Caco-2 (cell line): ENCODE data around the gene KLRD1. TPM values are rescaled to one million over a fixed set of nuclear protein-coding genes. Genes with fewer than 3 reads are reported as not detected.

ENCODE experiments used
- BruUV-seq: library from RNA; stranded (reverse); fragments of 400-500 nt; replicated peaks from 2 replicates; lab custom pipeline; 2021; lab: Mats Ljungman, UMichigan
- CTCF ChIA-PET: fragments of 300-600 bp; sonication (Branson Sonifier 250); formaldehyde crosslinking; loops from one replicate; lab custom pipeline; 2022; ENCODE audit warnings: antibody characterized with exemption; lab: Charles Lee
- POLR2A ChIA-PET: fragments of 300-600 bp; sonication (Branson Sonifier 250); formaldehyde crosslinking; loops from one replicate; lab custom pipeline; 2022; ENCODE audit warnings: antibody characterized with exemption; lab: Charles Lee
- DNase-seq, 2 experiments: peaks; one replicate each; pipeline versions ENCODE4 v3.0.0 to v3.0.0-alpha.2; 2020 to 2022
- H3K27me3 ChIP-seq: replicated peaks from 2 replicates; pipeline ENCODE4 v1.6.0; 2011; ENCODE audit warnings: low read length; ENCODE audit not compliant: control insufficient read depth, insufficient read depth
- H3K36me3 ChIP-seq: 2 replicates; pipeline ENCODE4 v1.5.1; 2011; ENCODE audit warnings: low read length; ENCODE audit not compliant: control insufficient read depth, insufficient read depth
- H3K4me1 ChIP-seq: fragments of 250-450 bp; sonication (Bioruptor Pico); 2 replicates; pipeline ENCODE4 v1.5.1; 2020; ENCODE audit warnings: mild to moderate bottlenecking
- H3K4me3 ChIP-seq: 2 replicates; pipeline ENCODE4 v1.5.1; 2011; ENCODE audit warnings: low read depth, mild to moderate bottlenecking, control low read depth, low read length
- H3K9me3 ChIP-seq: fragments of 250-450 bp; sonication (Bioruptor Pico); 2 replicates; pipeline ENCODE4 v1.5.1; 2020; ENCODE audit warnings: mild to moderate bottlenecking, moderate library complexity
- H3K27ac Mint-ChIP-seq: one replicate; pipeline ENCODE4 v1.8.0; 2022; ENCODE audit warnings: mixed read lengths; ENCODE audit not compliant: unreplicated experiment
- H3K27me3 Mint-ChIP-seq: one replicate; pipeline ENCODE4 v1.8.0; 2022; ENCODE audit warnings: mixed read lengths; ENCODE audit not compliant: insufficient read depth, unreplicated experiment
- H3K36me3 Mint-ChIP-seq: one replicate; pipeline ENCODE4 v1.8.0; 2022; ENCODE audit warnings: mild to moderate bottlenecking, mixed read lengths; ENCODE audit not compliant: insufficient read depth, unreplicated experiment
- H3K4me1 Mint-ChIP-seq: one replicate; pipeline ENCODE4 v1.8.0; 2022; ENCODE audit warnings: low read depth, mixed read lengths; ENCODE audit not compliant: unreplicated experiment
- H3K4me3 Mint-ChIP-seq: one replicate; pipeline ENCODE4 v1.8.0; 2022; ENCODE audit warnings: mild to moderate bottlenecking, moderate library complexity, mixed read lengths; ENCODE audit not compliant: unreplicated experiment
- H3K9me3 Mint-ChIP-seq: one replicate; pipeline ENCODE4 v1.8.0; 2022; ENCODE audit warnings: mixed read lengths; ENCODE audit not compliant: unreplicated experiment
- CTCF ChIP-seq, 2 experiments: fragments of 200-600 bp in 1 of 2; IDR thresholded peaks; 1 replicate in 1 of 2; 2 replicates in 1 of 2; pipeline versions ENCODE4 v1.5.1 to v1.8.0; 2011 to 2022; ENCODE audit warnings: antibody characterized with exemption in 1 of 2, control low read depth in 1 of 2, inconsistent platforms in 1 of 2, low read depth in 1 of 2, low read length in 1 of 2, mild to moderate bottlenecking in 1 of 2, moderate library complexity in 1 of 2; ENCODE audit not compliant: insufficient read depth in 1 of 2, severe bottlenecking in 1 of 2, unreplicated experiment in 1 of 2
- intact Hi-C: fragments of 100-400 bp; cut with micrococcal nuclease; formaldehyde crosslinking; loops from one replicate; pipeline ENCODE4 v1.10.0; 2022; ENCODE audit not compliant: unreplicated experiment
- total RNA-seq: library from RNA; stranded (reverse); gene quantifications from 2 replicates; pipeline ENCODE4 v1.2.3, GENCODE V29; 2022

The KLRD1 gene
- total RNA-seq, 1 experiment from 2014 or later: 0.05 TPM

GRCh38 chr12:10272467-10272866 lies 35.2 kb upstream of the KLRD1 start:
- H3K4me3 ChIP-seq: no peak overlapping the region
- H3K36me3 Mint-ChIP-seq: no peaks in the 10 kb centered on the region
- no peaks in the 10 kb centered on the region for H3K9me3 Mint-ChIP-seq
- H3K27me3 Mint-ChIP-seq: peaks cover 6% of the 10 kb centered on the region
- no peak for DNase-seq
- no peaks in the 10 kb centered on the region for H3K4me1 ChIP-seq
- no peak overlapping the region for H3K4me3 Mint-ChIP-seq
- H3K36me3 ChIP-seq: no peaks in the 10 kb centered on the region
- no peak for TF ChIP-seq CTCF (IDR thresholded peaks at IDR 0.05; ENCODE audit: insufficient read depth in 1 of 2, low read depth in 1 of 2, low read length in 1 of 2, severe bottlenecking in 1 of 2, unreplicated experiment in 1 of 2)
- no peaks in the 10 kb centered on the region for H3K4me1 Mint-ChIP-seq
- ChIA-PET CTCF (no interaction called here), POLR2A (no interaction called here)
- no peak overlapping the region for H3K27ac Mint-ChIP-seq
- no TSS peak for BruUV-seq
- no peaks in the 10 kb centered on the region for H3K27me3 ChIP-seq
- 0 out of 2 replicates have a peak, but pooled peaks cover 3% of the 10 kb centered on the region for H3K9me3 ChIP-seq
- intact Hi-C loops: no loop called here

- Mint-ChIP-seq H3K27ac (no peak overlapping the region), H3K36me3 (no peaks in the 10 kb centered on the region), H3K4me3 (no peak overlapping the region), H3K4me1 (no peaks in the 10 kb centered on the region), H3K9me3 (no peaks in the 10 kb centered on the region), H3K27me3 (peaks cover 23% of the 10 kb centered on the region)
- no TSS peak for BruUV-seq
- TF ChIP-seq CTCF (IDR thresholded peaks at IDR 0.05; ENCODE audit: insufficient read depth in 1 of 2, low read depth in 1 of 2, low read length in 1 of 2, severe bottlenecking in 1 of 2, unreplicated experiment in 1 of 2): no peak
- Histone ChIP-seq H3K9me3 (0 out of 2 replicates have a peak, but pooled peaks cover 3% of the 10 kb centered on the region), H3K4me3 (no peak overlapping the region), H3K36me3 (no peaks in the 10 kb centered on the region), H3K4me1 (no peaks in the 10 kb centered on the region), H3K27me3 (no peaks in the 10 kb centered on the region)
- intact Hi-C loops: no loop called here
- ChIA-PET CTCF (interaction anchor here (0.8 kb wide), 1 partner anchor 40 kb away, joined by 7 read pairs; no protein-coding TSS in a partner anchor), POLR2A (no interaction called here)
- DNase-seq: no peak
These were observed 30.9 kb upstream of the KLRD1 start for GRCh38 chr12:10276774-10277173.

- POLR2A ChIA-PET: no interaction called here
- no TSS peak for BruUV-seq
These were observed 29.6 kb upstream of the KLRD1 start for GRCh38 chr12:10278104-10278503.

More at GRCh38 chr12:10278104-10278503, 29.6 kb upstream of the KLRD1 start:
- Histone ChIP-seq H3K4me1 (no peaks in the 10 kb centered on the region), H3K36me3 (no peaks in the 10 kb centered on the region), H3K4me3 (no peak overlapping the region), H3K9me3 (0 out of 2 replicates have a peak, but pooled peaks cover 3% of the 10 kb centered on the region), H3K27me3 (no peaks in the 10 kb centered on the region)
- Mint-ChIP-seq H3K36me3 (no peaks in the 10 kb centered on the region), H3K9me3 (no peaks in the 10 kb centered on the region), H3K4me3 (no peak overlapping the region), H3K27ac (no peak overlapping the region), H3K4me1 (no peaks in the 10 kb centered on the region), H3K27me3 (peaks cover 26% of the 10 kb centered on the region)
- DNase-seq: no peak
- intact Hi-C loops: no loop called here
- TF ChIP-seq CTCF (IDR thresholded peaks at IDR 0.05; ENCODE audit: insufficient read depth in 1 of 2, low read depth in 1 of 2, low read length in 1 of 2, severe bottlenecking in 1 of 2, unreplicated experiment in 1 of 2): no peak
- CTCF ChIA-PET: no interaction called here
